Fibroblast of lung (primary cell): ENCODE data around the gene ZNF273.

Experiments used
- CTCF ChIP-seq, 2 donors: IDR thresholded peaks in 1 of 2; conservative IDR thresholded peaks in 1 of 2; 1 replicate in 1 of 2; 2 replicates in 1 of 2; pipeline ENCODE4 v1.5.1; 2011 to 2012; ENCODE audit warnings: low read length in 2 of 2, control low read depth in 1 of 2, inconsistent platforms in 1 of 2, low read depth in 1 of 2, mild to moderate bottlenecking in 1 of 2
- EZH2 ChIP-seq: IDR thresholded peaks from 2 replicates; pipeline ENCODE4 v1.5.1; 2012; ENCODE audit warnings: low read length, control low read depth, mild to moderate bottlenecking; ENCODE audit errors: missing control alignments

DNA sequence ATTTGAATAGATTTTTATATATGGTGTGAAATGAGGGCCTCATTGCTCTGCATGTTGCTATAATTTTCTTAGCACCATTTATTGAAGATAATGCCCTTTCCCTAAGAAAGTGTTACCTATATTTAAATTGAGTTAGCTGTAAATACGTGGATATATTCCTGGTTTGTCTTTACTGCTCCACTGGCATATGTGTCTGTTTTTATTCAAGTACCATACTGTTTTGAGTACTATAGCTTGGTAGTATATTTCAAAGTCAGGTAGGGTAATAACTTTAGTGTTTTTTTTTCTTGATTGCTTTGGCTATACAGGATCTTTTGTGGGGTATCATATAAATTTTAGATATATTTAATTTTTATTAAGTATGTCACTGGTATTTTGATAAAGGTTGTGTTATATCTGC is 31.4 kb downstream of the ZNF273 start:
- TF ChIP-seq CTCF (conservative IDR thresholded peaks at IDR 0.05 in 1 of 2, IDR thresholded peaks at IDR 0.05 in 1 of 2; ENCODE audit: low read depth in 1 of 2, low read length in 2 of 2) (no peak), EZH2 (no peak)
